ENCODE measurements around the gene EXT2.

GRCh38 chr11:44112091-44112821 is 16.8 kb downstream of the EXT2 start:
- TF ChIP-seq, protein P1, sequence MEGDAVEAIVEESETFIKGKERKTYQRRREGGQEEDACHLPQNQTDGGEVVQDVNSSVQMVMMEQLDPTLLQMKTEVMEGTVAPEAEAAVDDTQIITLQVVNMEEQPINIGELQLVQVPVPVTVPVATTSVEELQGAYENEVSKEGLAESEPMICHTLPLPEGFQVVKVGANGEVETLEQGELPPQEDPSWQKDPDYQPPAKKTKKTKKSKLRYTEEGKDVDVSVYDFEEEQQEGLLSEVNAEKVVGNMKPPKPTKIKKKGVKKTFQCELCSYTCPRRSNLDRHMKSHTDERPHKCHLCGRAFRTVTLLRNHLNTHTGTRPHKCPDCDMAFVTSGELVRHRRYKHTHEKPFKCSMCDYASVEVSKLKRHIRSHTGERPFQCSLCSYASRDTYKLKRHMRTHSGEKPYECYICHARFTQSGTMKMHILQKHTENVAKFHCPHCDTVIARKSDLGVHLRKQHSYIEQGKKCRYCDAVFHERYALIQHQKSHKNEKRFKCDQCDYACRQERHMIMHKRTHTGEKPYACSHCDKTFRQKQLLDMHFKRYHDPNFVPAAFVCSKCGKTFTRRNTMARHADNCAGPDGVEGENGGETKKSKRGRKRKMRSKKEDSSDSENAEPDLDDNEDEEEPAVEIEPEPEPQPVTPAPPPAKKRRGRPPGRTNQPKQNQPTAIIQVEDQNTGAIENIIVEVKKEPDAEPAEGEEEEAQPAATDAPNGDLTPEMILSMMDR (IDR thresholded peaks at IDR 0.05; ENCODE audit: insufficient read depth, low read length): no peak
- TF ChIP-seq POLR2AphosphoS5 (IDR thresholded peaks at IDR 0.05; ENCODE audit: low read depth): no peak

Data from HL-60 (cell line).